ENCODE measurements around the gene GRIK4. TPM values are rescaled to one million over a fixed set of nuclear protein-coding genes. Genes with fewer than 3 reads are reported as not detected.
A peak's percentile ranks its signal among the peaks of the same experiment; 100 is the strongest.

Gene GRIK4
- total RNA-seq, 1 donor from 2014 or later = 0.36 TPM

- H3K4me1 Mint-ChIP-seq = peaks cover 37% of the 10 kb centered on the region
These were observed 417.5 kb downstream of the GRIK4 start for GRCh38 chr11:120929090-120929489.

GRCh38 chr11:120929664-120930154 is 418.2 kb downstream of the GRIK4 start:
- Mint-ChIP-seq H3K27me3 (ENCODE audit: insufficient read depth, low read depth) (peaks cover 19% of the 10 kb centered on the region), H3K27ac (no peak overlapping the region), H3K9me3 (no peaks in the 10 kb centered on the region), H3K4me3 (no peak overlapping the region), H3K36me3 (no peaks in the 10 kb centered on the region), H3K4me1 (peaks cover 43% of the 10 kb centered on the region)
- Histone ChIP-seq H3K27ac (no peak overlapping the region), H3K36me3 (no peaks in the 10 kb centered on the region), H4K20me1 (ENCODE audit: low read depth) (no peaks in the 10 kb centered on the region), H3K79me2 (ENCODE audit: low read depth) (no peaks in the 10 kb centered on the region), H3K4me1 (peaks cover 11% of the 10 kb centered on the region), H3K27me3 (no peaks in the 10 kb centered on the region), H2AFZ (replicated peaks) (no peak overlapping the region), H3K9me3 (ENCODE audit: low read depth) (no peaks in the 10 kb centered on the region), H3K4me3 (no peak overlapping the region), H3K4me2 (no peak overlapping the region), H3K9ac (no peak overlapping the region), H3F3A (ENCODE audit: low read depth) (peaks cover 14% of the 10 kb centered on the region)
- TF ChIP-seq EZH2phosphoT487 (IDR thresholded peaks at IDR 0.05) = no peak
- peak; percentile 68 for TF ChIP-seq CTCF (IDR thresholded peaks at IDR 0.05)
- DNase-seq (ENCODE audit: low spot score) = peak; percentile 90

More at GRCh38 chr11:120929090-120929489, 417.5 kb downstream of the GRIK4 start:
- Histone ChIP-seq H3K4me3 (no peak overlapping the region), H3K27ac (no peak overlapping the region), H3K4me2 (no peak overlapping the region), H2AFZ (replicated peaks) (no peak overlapping the region), H3K4me1 (peaks cover 7% of the 10 kb centered on the region), H3K36me3 (no peaks in the 10 kb centered on the region), H3K9me3 (ENCODE audit: low read depth) (no peaks in the 10 kb centered on the region), H4K20me1 (ENCODE audit: low read depth) (no peaks in the 10 kb centered on the region), H3K9ac (no peak overlapping the region), H3F3A (ENCODE audit: low read depth) (peaks cover 14% of the 10 kb centered on the region), H3K79me2 (ENCODE audit: low read depth) (no peaks in the 10 kb centered on the region), H3K27me3 (no peaks in the 10 kb centered on the region)
- DNase-seq (ENCODE audit: low spot score) = no peak
- Mint-ChIP-seq H3K27me3 (ENCODE audit: insufficient read depth, low read depth) (peaks cover 19% of the 10 kb centered on the region), H3K9me3 (no peaks in the 10 kb centered on the region), H3K36me3 (no peaks in the 10 kb centered on the region), H3K4me3 (no peak overlapping the region), H3K27ac (no peak overlapping the region)
- TF ChIP-seq CTCF (IDR thresholded peaks at IDR 0.05) (no peak), EZH2phosphoT487 (IDR thresholded peaks at IDR 0.05) (no peak), EZH2 (IDR thresholded peaks at IDR 0.05) (no peak)

GRCh38 chr11:120931057-120931779 is 419.7 kb downstream of the GRIK4 start:
- Mint-ChIP-seq H3K9me3 (no peaks in the 10 kb centered on the region), H3K4me1 (peaks cover 49% of the 10 kb centered on the region), H3K4me3 (no peak overlapping the region), H3K27me3 (ENCODE audit: insufficient read depth, low read depth) (peaks cover 16% of the 10 kb centered on the region), H3K36me3 (no peaks in the 10 kb centered on the region), H3K27ac (peak overlapping the region; percentile 35)
- H3K9ac ChIP-seq = no peak overlapping the region
- H3K4me2 ChIP-seq = no peak overlapping the region
- no peaks in the 10 kb centered on the region for H3K36me3 ChIP-seq
- H3K9me3 ChIP-seq (ENCODE audit: low read depth) = no peaks in the 10 kb centered on the region
- DNase-seq (ENCODE audit: low spot score) = no peak
- H3K27me3 ChIP-seq = no peaks in the 10 kb centered on the region
- H4K20me1 ChIP-seq (ENCODE audit: low read depth) = no peaks in the 10 kb centered on the region
- TF ChIP-seq CTCF (IDR thresholded peaks at IDR 0.05) = no peak
- no peak for TF ChIP-seq EZH2phosphoT487 (IDR thresholded peaks at IDR 0.05)
- TF ChIP-seq EZH2 (IDR thresholded peaks at IDR 0.05) = no peak
- H3K4me3 ChIP-seq = no peak overlapping the region
- no peak overlapping the region for H3K27ac ChIP-seq
- peaks cover 14% of the 10 kb centered on the region for H3F3A ChIP-seq (ENCODE audit: low read depth)
- no peak overlapping the region for H2AFZ ChIP-seq (replicated peaks)
- H3K79me2 ChIP-seq (ENCODE audit: low read depth) = no peaks in the 10 kb centered on the region
- peaks cover 11% of the 10 kb centered on the region for H3K4me1 ChIP-seq
